AG04450 (cell line): Measurements from ENCODE around the gene SESTD1. TPM values are rescaled to one million over a fixed set of nuclear protein-coding genes. Genes with fewer than 3 reads are reported as not detected.
A peak's percentile ranks its signal among the peaks of the same experiment; 100 is the strongest.

Experiments used
- CTCF ChIA-PET: fragments of 300-600, 350-600 bp; formaldehyde crosslinking; extraction: SDS; loops from one replicate; lab custom pipeline; 2022; ENCODE audit warnings: antibody characterized with exemption, inconsistent platforms; lab: Charles Lee
- POLR2A ChIA-PET: fragments of 350-600 bp; formaldehyde crosslinking; extraction: SDS; loops from one replicate; lab custom pipeline; 2021; ENCODE audit warnings: antibody characterized with exemption, inconsistent platforms; lab: Yijun Ruan, JAX
- DNase-seq: peaks from one replicate; pipeline ENCODE4 v3.0.0-alpha.2; 2011; ENCODE audit warnings: low read depth, low spot score
- H3K27ac ChIP-seq: one replicate; pipeline ENCODE4 v1.5.1; 2012; ENCODE audit warnings: low read depth, low read length, control low read depth
- H3K27me3 ChIP-seq: one replicate; pipeline ENCODE4 v1.6.0; 2012; ENCODE audit warnings: low read length; ENCODE audit not compliant: control insufficient read depth, insufficient read depth
- H3K4me3 ChIP-seq: 2 replicates; pipeline ENCODE4 v1.5.1; 2011; ENCODE audit warnings: mild to moderate bottlenecking, low read depth, low read length, control low read depth
- H3K9me3 ChIP-seq: 2 replicates; pipeline ENCODE4 v1.5.1; 2012; ENCODE audit warnings: low read length; ENCODE audit not compliant: control insufficient read depth, insufficient read depth
- CTCF ChIP-seq: IDR thresholded peaks from 2 replicates; pipeline ENCODE4 v1.5.1; 2011; ENCODE audit warnings: low read depth, low read length, control low read depth, inconsistent platforms
- polyA plus RNA-seq: library from polyadenylated mRNA; depleted of rRNA; stranded (reverse); fragments of >200 nt; gene quantifications from 2 replicates; pipeline ENCODE4 v1.2.3, GENCODE V29; 2011

SESTD1 gene
- polyA plus RNA-seq, 1 experiment: 24.3 TPM

- DNase-seq: no peak
- TF ChIP-seq CTCF: no peak
- Histone ChIP-seq H3K27ac (no peak overlapping the region), H3K27me3 (no peaks in the 10 kb centered on the region), H3K4me3 (no peak overlapping the region), H3K9me3 (no peaks in the 10 kb centered on the region)
- POLR2A ChIA-PET: interaction anchor here (0.6 kb wide), 1 partner anchor 177 kb away, joined by 5 read pairs; no protein-coding TSS in a partner anchor
- CTCF ChIA-PET: no interaction called here
Measured at GRCh38 chr2:179290329-179290728, 25.7 kb upstream of the SESTD1 start.

- ChIA-PET CTCF (no interaction called here), POLR2A (no interaction called here)
- TF ChIP-seq CTCF: no peak
Measured at GRCh38 chr2:179285060-179285459, 20.4 kb upstream of the SESTD1 start.

GRCh38 chr2:179277429-179278196, 13.0 kb upstream of the SESTD1 start:
- Histone ChIP-seq H3K27ac (no peak overlapping the region), H3K9me3 (no peaks in the 10 kb centered on the region), H3K27me3 (peaks cover 4% of the 10 kb centered on the region), H3K4me3 (no peak overlapping the region)
- ChIA-PET POLR2A (no interaction called here), CTCF (interaction anchor here (0.5 to 1.3 kb wide), 3 partner anchors 68 to 364 kb away, joined by 3 read pairs; no protein-coding TSS in a partner anchor)
- no peak for TF ChIP-seq CTCF
- no peak for DNase-seq

More at GRCh38 chr2:179285060-179285459, 20.4 kb upstream of the SESTD1 start:
- H3K4me3 ChIP-seq: no peak overlapping the region
- DNase-seq: no peak
- no peak overlapping the region for H3K27ac ChIP-seq
- H3K27me3 ChIP-seq: peaks cover 8% of the 10 kb centered on the region
- no peaks in the 10 kb centered on the region for H3K9me3 ChIP-seq

GRCh38 chr2:179275253-179276012, 10.8 kb upstream of the SESTD1 start:
- Histone ChIP-seq H3K27me3 (no peaks in the 10 kb centered on the region), H3K27ac (no peak overlapping the region), H3K4me3 (no peak overlapping the region), H3K9me3 (no peaks in the 10 kb centered on the region)
- peak; percentile 61 for DNase-seq
- POLR2A ChIA-PET: no interaction called here
- CTCF ChIA-PET: no interaction called here
- TF ChIP-seq CTCF: no peak

- TF ChIP-seq CTCF: no peak
- Histone ChIP-seq H3K27ac (no peak overlapping the region), H3K9me3 (no peaks in the 10 kb centered on the region), H3K4me3 (no peak overlapping the region), H3K27me3 (no peaks in the 10 kb centered on the region)
- ChIA-PET POLR2A (no interaction called here), CTCF (no interaction called here)
- no peak for DNase-seq
Measured at GRCh38 chr2:179274749-179275148, 10.1 kb upstream of the SESTD1 start.
